Measurements from ENCODE around the gene KIAA0930.

DNA sequence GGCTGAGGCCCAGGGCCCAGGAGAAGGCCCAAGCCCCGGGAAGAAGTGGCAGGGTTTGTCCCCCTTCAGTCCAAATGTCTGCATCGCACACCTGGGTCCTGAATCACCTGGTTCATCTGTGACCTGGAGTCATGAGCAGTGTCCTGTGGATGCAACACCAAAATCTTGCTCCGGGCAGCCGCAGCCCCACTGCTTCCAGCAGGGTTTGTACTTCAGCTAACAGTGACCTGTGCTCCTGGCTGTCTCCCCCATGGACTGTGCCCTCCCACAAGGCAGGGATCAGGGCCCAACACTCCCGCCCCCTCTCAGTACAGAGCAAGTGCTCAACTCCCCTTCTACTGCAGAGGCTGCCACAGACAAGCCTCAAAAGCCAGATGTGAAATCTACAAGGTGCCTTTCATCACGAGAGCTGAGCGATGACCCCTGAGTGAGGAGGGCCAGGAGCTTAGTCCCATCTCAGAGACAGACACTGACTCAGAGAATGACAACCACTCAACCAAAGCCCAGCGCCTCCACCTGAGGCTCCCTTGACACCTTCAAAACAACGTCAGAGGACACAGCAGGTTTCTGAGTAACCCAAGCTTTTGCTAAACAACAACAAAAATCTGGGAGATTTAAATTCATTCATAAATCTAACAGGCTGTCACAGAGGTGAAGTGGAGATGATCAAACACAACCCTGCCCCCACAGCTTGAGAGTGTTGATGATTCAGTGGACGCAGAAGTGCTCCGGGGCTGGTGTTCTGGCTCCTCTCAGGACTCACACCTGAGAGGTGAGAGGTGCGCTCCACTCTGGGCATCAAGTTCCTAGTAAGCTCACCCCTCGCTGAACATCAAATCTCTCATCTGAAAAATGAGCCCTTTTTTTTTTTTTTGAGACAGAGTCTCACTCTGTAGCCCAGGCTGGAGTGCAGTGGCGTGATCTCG, 3.4 kb downstream of the KIAA0930 start:
- TF ChIP-seq ZNF677 (tag by site-specific recombination; IDR thresholded peaks at IDR 0.05) (no peak), CTCF (tag by site-specific recombination; IDR thresholded peaks at IDR 0.05) (no peak), ZNF23 (tag by site-specific recombination; IDR thresholded peaks at IDR 0.05; ENCODE audit: borderline replicate concordance) (no peak), ZNF530 (tag by site-specific recombination; IDR thresholded peaks at IDR 0.05; ENCODE audit: low read depth) (no peak)
- TF ChIP-seq, protein P1, sequence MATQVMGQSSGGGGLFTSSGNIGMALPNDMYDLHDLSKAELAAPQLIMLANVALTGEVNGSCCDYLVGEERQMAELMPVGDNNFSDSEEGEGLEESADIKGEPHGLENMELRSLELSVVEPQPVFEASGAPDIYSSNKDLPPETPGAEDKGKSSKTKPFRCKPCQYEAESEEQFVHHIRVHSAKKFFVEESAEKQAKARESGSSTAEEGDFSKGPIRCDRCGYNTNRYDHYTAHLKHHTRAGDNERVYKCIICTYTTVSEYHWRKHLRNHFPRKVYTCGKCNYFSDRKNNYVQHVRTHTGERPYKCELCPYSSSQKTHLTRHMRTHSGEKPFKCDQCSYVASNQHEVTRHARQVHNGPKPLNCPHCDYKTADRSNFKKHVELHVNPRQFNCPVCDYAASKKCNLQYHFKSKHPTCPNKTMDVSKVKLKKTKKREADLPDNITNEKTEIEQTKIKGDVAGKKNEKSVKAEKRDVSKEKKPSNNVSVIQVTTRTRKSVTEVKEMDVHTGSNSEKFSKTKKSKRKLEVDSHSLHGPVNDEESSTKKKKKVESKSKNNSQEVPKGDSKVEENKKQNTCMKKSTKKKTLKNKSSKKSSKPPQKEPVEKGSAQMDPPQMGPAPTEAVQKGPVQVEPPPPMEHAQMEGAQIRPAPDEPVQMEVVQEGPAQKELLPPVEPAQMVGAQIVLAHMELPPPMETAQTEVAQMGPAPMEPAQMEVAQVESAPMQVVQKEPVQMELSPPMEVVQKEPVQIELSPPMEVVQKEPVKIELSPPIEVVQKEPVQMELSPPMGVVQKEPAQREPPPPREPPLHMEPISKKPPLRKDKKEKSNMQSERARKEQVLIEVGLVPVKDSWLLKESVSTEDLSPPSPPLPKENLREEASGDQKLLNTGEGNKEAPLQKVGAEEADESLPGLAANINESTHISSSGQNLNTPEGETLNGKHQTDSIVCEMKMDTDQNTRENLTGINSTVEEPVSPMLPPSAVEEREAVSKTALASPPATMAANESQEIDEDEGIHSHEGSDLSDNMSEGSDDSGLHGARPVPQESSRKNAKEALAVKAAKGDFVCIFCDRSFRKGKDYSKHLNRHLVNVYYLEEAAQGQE (tag by site-specific recombination; IDR thresholded peaks at IDR 0.05), result no peak
